BJ (cell line): Measurements from ENCODE around the gene ACSF2. TPM values are rescaled to one million over a fixed set of nuclear protein-coding genes. Genes with fewer than 3 reads are reported as not detected.
A peak's percentile ranks its signal among the peaks of the same experiment; 100 is the strongest.

Experiments
- CTCF ChIA-PET: fragments of 350-600 bp; formaldehyde crosslinking; extraction: SDS; loops from one replicate; lab custom pipeline; 2021; ENCODE audit warnings: antibody characterized with exemption, inconsistent platforms; lab: Yijun Ruan, JAX
- POLR2A ChIA-PET: fragments of 300-600 bp; sonication (Branson Sonifier 250); formaldehyde crosslinking; extraction: SDS; loops from one replicate; lab custom pipeline; 2021; ENCODE audit warnings: antibody characterized with exemption; lab: Charles Lee
- DNase-seq: peaks from one replicate; pipeline ENCODE4 v3.0.0-alpha.2; 2011; ENCODE audit warnings: low read depth
- H3K27me3 ChIP-seq: 2 replicates; pipeline ENCODE4 v1.6.0; 2011; ENCODE audit warnings: low read length; ENCODE audit not compliant: control insufficient read depth, insufficient read depth
- H3K36me3 ChIP-seq: 2 replicates; pipeline ENCODE4 v1.5.1; 2011; ENCODE audit warnings: low read length; ENCODE audit not compliant: control insufficient read depth, insufficient read depth
- H3K4me3 ChIP-seq: 2 replicates; pipeline ENCODE4 v1.5.1; 2011; ENCODE audit warnings: low read depth, mild to moderate bottlenecking, control low read depth, low read length
- polyA plus RNA-seq: library from polyadenylated mRNA; depleted of rRNA; stranded (reverse); fragments of >200 nt; gene quantifications from 2 replicates; pipeline ENCODE4 v1.2.3, GENCODE V29; 2011
- TF ChIP-seq, protein P1 (sequence below): IDR thresholded peaks from 2 replicates; pipeline ENCODE4 v1.5.1; 2011; ENCODE audit warnings: low read depth, mild to moderate bottlenecking, control low read depth, inconsistent platforms, low read length, moderate library complexity; ENCODE audit not compliant: insufficient read depth

The ACSF2 gene
- polyA plus RNA-seq, 1 experiment: 25.4 TPM

- peaks cover 32% of the 10 kb centered on the region for H3K36me3 ChIP-seq
- no peak overlapping the region for H3K4me3 ChIP-seq
- H3K27me3 ChIP-seq: no peaks in the 10 kb centered on the region
- no peak for DNase-seq
- ChIA-PET CTCF (interaction anchor here (1.0 kb wide), 1 partner anchor 223 kb away, joined by 3 read pairs; no protein-coding TSS in a partner anchor), POLR2A (no interaction called here)
- TF ChIP-seq, protein P1, sequence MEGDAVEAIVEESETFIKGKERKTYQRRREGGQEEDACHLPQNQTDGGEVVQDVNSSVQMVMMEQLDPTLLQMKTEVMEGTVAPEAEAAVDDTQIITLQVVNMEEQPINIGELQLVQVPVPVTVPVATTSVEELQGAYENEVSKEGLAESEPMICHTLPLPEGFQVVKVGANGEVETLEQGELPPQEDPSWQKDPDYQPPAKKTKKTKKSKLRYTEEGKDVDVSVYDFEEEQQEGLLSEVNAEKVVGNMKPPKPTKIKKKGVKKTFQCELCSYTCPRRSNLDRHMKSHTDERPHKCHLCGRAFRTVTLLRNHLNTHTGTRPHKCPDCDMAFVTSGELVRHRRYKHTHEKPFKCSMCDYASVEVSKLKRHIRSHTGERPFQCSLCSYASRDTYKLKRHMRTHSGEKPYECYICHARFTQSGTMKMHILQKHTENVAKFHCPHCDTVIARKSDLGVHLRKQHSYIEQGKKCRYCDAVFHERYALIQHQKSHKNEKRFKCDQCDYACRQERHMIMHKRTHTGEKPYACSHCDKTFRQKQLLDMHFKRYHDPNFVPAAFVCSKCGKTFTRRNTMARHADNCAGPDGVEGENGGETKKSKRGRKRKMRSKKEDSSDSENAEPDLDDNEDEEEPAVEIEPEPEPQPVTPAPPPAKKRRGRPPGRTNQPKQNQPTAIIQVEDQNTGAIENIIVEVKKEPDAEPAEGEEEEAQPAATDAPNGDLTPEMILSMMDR: no peak
These were observed 33.4 kb upstream of the ACSF2 start for GRCh38 chr17:50392621-50393020.

- TF ChIP-seq, protein P1: no peak
- Histone ChIP-seq H3K4me3 (no peak overlapping the region), H3K36me3 (peaks cover 28% of the 10 kb centered on the region), H3K27me3 (no peaks in the 10 kb centered on the region)
- no peak for DNase-seq
- ChIA-PET POLR2A (no interaction called here), CTCF (no interaction called here)
These were observed 32.3 kb upstream of the ACSF2 start for GRCh38 chr17:50393700-50394099.

DNA sequence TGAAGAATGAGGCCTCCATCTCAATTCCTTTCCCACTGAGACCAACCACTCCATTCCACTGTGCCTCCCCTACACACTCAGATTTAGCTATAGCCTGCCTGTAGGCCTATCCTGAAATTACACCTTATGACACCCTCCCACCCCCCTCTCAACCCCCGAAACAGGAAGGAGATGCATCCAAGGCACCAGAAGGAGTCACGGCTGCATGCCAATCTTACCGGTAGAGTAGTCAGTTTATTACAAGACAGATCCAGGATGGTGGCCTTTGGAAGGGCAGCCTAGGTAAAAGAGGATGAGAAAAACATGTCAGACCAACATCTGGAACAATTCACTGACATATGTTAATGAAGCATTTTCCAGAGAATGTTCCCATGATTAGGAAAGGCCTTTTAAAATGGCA is 31.3 kb upstream of the ACSF2 start:
- no peak for DNase-seq
- Histone ChIP-seq H3K36me3 (peaks cover 23% of the 10 kb centered on the region), H3K4me3 (no peak overlapping the region; the same call in none of the 2 replicates), H3K27me3 (no peaks in the 10 kb centered on the region)
- CTCF ChIA-PET: no interaction called here
- POLR2A ChIA-PET: interaction anchor here (0.7 kb wide), 1 partner anchor 471 kb away, joined by 6 read pairs; no protein-coding TSS in a partner anchor
- TF ChIP-seq, protein P1: no peak

- Histone ChIP-seq H3K4me3 (peak overlapping the region; percentile 97), H3K36me3 (peaks cover 14% of the 10 kb centered on the region), H3K27me3 (no peaks in the 10 kb centered on the region)
- TF ChIP-seq, protein P1: no peak
- ChIA-PET CTCF (interaction anchor here (0.6 to 3.1 kb wide), 28 partner anchors 8 to 344 kb away, joined by 3 to 27 read pairs (median 6); partner anchors contain the start of genes EME1, MRPL27, RSAD1 and SGCA), POLR2A (interaction anchor here (0.6 to 1.2 kb wide), 4 partner anchors 14 to 646 kb away, joined by 3 to 5 read pairs (median 3); no protein-coding TSS in a partner anchor)
- DNase-seq: no peak
These were observed 29.5 kb upstream of the ACSF2 start for GRCh38 chr17:50396261-50397110.
